Esophagus squamous epithelium (tissue), 5 donors: ENCODE results near the gene KIF2C. TPM values are rescaled to one million over a fixed set of nuclear protein-coding genes. Genes with fewer than 3 reads are reported as not detected.

ENCODE experiments used
- DNase-seq: peaks from one replicate; lab custom pipeline; 2025; lab: John Stamatoyannopoulos, UW
- H3K27ac ChIP-seq, 4 donors: fragments of 200-600 bp; sonication (generic); one replicate each; pipeline ENCODE4 v1.5.1; 2016 to 2019; ENCODE audit warnings: mild to moderate bottlenecking in 1 of 4
- H3K27me3 ChIP-seq, 4 donors: fragments of 200-600 bp; sonication (generic); 1 replicate in 3 of 4; 2 replicates in 1 of 4; pipeline versions ENCODE4 v1.5.1 to v1.6.0; 2017 to 2021; ENCODE audit warnings: antibody characterized with exemption in 1 of 4
- H3K36me3 ChIP-seq, 3 donors: fragments of 200-600 bp; sonication (generic); one replicate each; pipeline ENCODE4 v1.5.1; 2016 to 2019
- H3K4me1 ChIP-seq, 3 donors: fragments of 200-600 bp; sonication (generic); one replicate each; pipeline ENCODE4 v1.5.1; 2017 to 2019
- H3K4me3 ChIP-seq, 4 donors: fragments of 200-600 bp; sonication (generic); 1 replicate in 3 of 4; 2 replicates in 1 of 4; pipeline ENCODE4 v1.5.1; 2016 to 2019; ENCODE audit warnings: mild to moderate bottlenecking in 2 of 4, moderate library complexity in 1 of 4
- H3K9me3 ChIP-seq, 3 donors: fragments of 200-600 bp; sonication (generic); one replicate each; pipeline ENCODE4 v1.5.1; 2016 to 2019
- POLR2A ChIP-seq, 4 donors: fragments of 450-650 bp; IDR thresholded peaks; one replicate each; pipeline ENCODE4 v1.6.1; 2017; ENCODE audit warnings: antibody characterized with exemption in 4 of 4, mild to moderate bottlenecking in 4 of 4, moderate library complexity in 3 of 4
- WGBS, 2 donors: methylation state at CpG; one replicate each; pipeline ENCODE4 v1.1.5; 2018; 5-methylcytosine and 5-hydroxymethylcytosine counted together
- intact Hi-C: fragments of 100-400 bp; cut with DNase I; formaldehyde crosslinking; loops from one replicate; pipeline ENCODE4 v1.15.0; 2022
- total RNA-seq, 4 donors: library from RNA; depleted of rRNA; stranded (reverse); fragments of >200 nt; gene quantifications; one replicate each; pipeline ENCODE4 v1.1.0, GENCODE V29; 2016
- TF ChIP-seq, protein P1 (sequence below), 6 experiments: fragments of 450-650 bp in 4 of 6; fragments of 200-600 bp in 2 of 6; sonication (generic) in 2 of 6; IDR thresholded peaks; one replicate each; pipeline ENCODE4 v1.5.1; 2016 to 2019; ENCODE audit warnings: antibody characterized with exemption in 6 of 6, mild to moderate bottlenecking in 4 of 6, moderate library complexity in 4 of 6
- donor health status: DM: yes; HTN: yes; CAD: no.

Gene KIF2C
- total RNA-seq, 4 donors from 2014 or later = 4.8 to 17.9 (median 9.4) TPM

DNA sequence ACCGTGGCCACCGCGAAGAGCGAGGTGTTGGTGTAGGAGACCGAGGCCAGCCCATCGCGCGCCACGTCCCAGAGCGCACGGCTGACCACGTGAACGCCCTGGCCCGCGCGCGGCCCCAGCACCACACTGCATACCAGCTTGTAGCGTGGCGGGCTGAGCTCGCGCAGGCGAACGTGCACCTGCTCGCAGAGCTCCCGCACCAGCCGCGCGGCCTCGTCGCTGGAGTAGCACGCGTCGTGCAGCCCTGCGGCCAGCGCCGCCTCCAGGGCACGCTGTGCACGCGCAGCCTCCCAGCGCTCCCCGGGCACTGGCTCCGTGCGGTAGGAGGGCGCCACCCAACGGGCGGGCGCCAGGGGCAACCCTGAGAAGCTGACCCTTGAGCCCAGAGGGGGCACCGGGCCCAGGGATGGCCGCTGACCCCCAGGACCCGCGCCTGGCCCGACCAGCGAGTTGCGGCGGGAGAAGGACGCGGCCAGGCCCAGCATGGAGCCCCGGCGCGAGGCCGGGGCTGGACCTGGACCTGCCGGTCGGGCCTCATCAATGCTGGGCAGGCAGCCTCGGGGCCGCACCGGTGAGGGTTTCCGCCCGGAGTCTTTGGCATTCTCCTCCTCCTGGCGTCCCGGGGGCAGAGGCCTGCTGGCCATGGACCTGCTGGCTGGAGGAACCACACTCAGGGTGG lies 66.5 kb downstream of the KIF2C start:
- TF ChIP-seq POLR2A (IDR thresholded peaks at IDR 0.05) = no peak
- TF ChIP-seq, protein P1, sequence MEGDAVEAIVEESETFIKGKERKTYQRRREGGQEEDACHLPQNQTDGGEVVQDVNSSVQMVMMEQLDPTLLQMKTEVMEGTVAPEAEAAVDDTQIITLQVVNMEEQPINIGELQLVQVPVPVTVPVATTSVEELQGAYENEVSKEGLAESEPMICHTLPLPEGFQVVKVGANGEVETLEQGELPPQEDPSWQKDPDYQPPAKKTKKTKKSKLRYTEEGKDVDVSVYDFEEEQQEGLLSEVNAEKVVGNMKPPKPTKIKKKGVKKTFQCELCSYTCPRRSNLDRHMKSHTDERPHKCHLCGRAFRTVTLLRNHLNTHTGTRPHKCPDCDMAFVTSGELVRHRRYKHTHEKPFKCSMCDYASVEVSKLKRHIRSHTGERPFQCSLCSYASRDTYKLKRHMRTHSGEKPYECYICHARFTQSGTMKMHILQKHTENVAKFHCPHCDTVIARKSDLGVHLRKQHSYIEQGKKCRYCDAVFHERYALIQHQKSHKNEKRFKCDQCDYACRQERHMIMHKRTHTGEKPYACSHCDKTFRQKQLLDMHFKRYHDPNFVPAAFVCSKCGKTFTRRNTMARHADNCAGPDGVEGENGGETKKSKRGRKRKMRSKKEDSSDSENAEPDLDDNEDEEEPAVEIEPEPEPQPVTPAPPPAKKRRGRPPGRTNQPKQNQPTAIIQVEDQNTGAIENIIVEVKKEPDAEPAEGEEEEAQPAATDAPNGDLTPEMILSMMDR (IDR thresholded peaks at IDR 0.05) = no peak
- peak overlapping the region; percentile 94 to 99 (median 96) for H3K27ac ChIP-seq
- peaks cover 66 to 96% (median 74%) of the 10 kb centered on the region in 3 donors for H3K4me1 ChIP-seq
- peaks cover 17 to 53% (median 17%) of the 10 kb centered on the region in 3 donors for H3K36me3 ChIP-seq
- peak overlapping the region in 1 of 4 donors; percentile 3 for H3K4me3 ChIP-seq
- DNase-seq = no peak
- intact Hi-C loops = no loop called here
- WGBS, 2 donors = 85 to 94% methylated on average over 4 to 22 of the region's 70 CpGs
- H3K9me3 ChIP-seq = no peaks in the 10 kb centered on the region
- no peaks in the 10 kb centered on the region for H3K27me3 ChIP-seq

DNA sequence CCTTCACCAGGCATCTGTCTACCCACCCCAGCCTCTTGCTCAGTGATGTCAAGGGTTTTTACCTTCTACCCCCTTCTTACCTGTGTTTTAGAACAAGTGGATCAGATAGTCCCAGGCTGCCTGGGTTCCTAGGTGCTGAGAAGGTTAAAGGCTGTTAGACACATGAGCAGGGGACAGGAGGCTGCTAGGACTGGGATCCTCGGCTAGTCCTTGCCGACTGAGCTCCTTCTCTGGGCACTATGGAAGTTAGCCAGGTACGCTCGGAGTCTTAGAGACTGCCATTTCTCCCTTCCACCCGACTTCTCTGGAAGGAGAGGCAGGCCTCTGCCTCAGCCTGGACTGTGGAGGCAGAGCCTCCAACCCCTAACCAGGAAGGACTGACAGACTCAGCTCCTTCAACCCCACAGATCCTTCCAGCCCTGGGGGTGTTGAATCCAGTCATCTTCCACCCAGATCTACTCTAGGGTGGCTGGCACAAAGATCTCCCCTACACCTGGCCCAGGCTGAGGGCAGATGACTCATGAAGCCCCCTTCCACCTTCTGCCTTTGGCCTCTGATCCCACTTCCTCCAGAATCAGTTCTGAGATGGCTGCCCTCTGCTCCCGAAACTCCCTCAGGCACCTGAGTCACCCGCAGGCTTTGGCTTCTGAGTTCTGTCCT lies 67.2 kb downstream of the KIF2C start, which contains the start of gene DYNLT4:
DYNLT4 (minus strand) TSS at position 648 of the 660 bp plus-strand sequence. CDS start 683 bp downstream, outside the sequence.
- 46 to 48% methylated on average over 3 to 5 of the region's 7 CpGs for WGBS, 2 donors
- DNase-seq = no peak
- Histone ChIP-seq H3K27ac (peak within 1 kb of the TSS; percentile 94 to 99 (median 96)), H3K4me1 (peaks cover 68 to 96% (median 68%) of the 10 kb centered on the region in 3 donors), H3K4me3 (peak within 1 kb of the TSS in 2 of 4 donors; percentile 31 to 55), H3K36me3 (peaks cover 17 to 50% (median 17%) of the 10 kb centered on the region in 3 donors), H3K9me3 (no peaks in the 10 kb centered on the region), H3K27me3 (no peaks in the 10 kb centered on the region)
- TF ChIP-seq POLR2A (IDR thresholded peaks at IDR 0.05) = peak in 1 of 4 donors; percentile 32
- TF ChIP-seq, protein P1 (IDR thresholded peaks at IDR 0.05) = no peak
- intact Hi-C loops = no loop called here

DNA sequence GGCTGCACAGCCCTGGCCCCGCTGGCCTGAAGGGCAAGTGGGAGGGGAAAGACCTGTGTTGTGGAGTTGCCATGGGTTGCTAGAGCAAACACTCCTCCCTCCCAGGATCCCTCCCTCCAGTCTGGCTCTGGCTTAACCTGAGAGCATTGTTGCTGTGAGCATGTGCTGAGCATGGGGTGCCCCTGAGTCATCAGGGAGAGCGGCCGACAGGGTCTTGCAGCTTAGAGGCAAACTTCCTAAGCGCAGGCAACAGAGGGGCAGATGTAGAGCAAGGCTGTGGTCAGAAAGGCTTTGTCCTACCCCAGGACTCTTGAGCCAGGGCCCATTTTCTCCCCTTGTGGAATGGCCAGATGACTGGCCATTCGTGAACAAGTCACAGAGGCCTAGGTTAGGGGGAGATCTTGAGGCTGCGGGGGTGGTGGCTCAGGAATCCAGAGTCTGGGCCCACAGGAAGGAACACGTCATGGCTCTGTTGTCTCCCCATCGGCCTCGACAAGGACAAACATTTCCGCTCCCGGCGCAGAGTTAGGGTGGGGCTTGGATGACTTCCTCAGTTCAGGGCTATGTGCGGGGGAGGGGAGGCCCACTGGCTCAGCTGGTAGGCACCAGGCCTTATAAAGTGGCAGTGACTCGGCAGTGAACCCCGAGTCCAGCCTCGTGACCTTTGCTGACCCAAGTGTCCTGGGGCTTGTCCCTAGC lies 67.9 kb downstream of the KIF2C start:
- Histone ChIP-seq H3K27me3 (no peaks in the 10 kb centered on the region), H3K27ac (peak overlapping the region; percentile 94 to 99 (median 96)), H3K4me3 (peak overlapping the region in 2 of 4 donors; percentile 31 to 55), H3K9me3 (no peaks in the 10 kb centered on the region), H3K4me1 (peaks cover 61 to 96% (median 61%) of the 10 kb centered on the region in 3 donors), H3K36me3 (peaks cover 17 to 43% (median 17%) of the 10 kb centered on the region in 3 donors)
- TF ChIP-seq, protein P1 (IDR thresholded peaks at IDR 0.05) = no peak
- TF ChIP-seq POLR2A (IDR thresholded peaks at IDR 0.05) = peak in 1 of 4 donors; percentile 27
- intact Hi-C loops = no loop called here
- DNase-seq = peak; percentile 81
- WGBS, 2 donors = 0% methylated on average over 2 to 11 of the region's 16 CpGs

DNA sequence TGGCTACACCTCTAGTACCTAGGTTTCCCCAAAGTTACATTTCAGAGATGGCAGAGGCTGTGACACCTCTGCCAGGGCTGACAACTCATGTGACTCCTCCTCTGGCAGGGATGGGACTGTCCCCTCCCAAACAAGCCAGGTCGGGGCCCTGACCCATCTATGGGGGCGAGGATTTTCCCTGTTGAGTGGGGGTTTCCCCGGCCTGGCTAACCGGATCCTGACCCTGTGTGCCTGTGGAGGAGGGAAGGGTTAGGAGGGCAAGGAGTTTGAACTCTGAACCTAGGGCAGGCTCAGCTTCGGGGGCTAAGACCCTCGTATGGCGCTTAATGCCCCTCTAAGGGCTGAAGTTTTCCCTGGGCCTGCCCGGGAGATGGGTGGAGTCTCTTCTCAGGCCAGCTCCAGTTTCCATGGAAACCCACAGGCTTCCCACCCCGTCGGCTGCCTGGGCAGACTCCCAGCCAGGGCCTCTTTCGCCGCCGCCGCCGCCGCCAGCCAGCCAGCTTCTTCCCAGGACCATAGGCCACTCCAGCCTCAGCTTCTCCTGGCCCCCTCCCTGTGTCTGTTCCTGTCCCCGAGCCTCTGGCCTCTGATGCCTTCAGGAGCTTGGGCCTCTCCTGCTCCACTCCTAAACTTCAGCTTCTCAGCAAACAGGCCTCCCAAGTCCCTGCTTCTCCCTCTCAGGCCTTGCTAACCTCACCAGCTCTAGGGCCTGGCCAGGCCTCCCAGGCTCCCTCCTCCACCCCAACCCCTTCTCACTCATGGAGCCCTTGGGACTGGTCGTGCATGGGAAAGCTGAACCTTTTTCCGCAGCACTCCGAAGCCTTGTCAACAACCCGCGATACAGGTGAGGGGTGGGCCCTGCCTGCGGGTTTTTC lies 68.7 kb downstream of the KIF2C start, which contains the start of gene BTBD19:
BTBD19 (plus strand) TSS at position 461 of the 875 bp plus-strand sequence; CDS start at position 759, 298 bp downstream.
- DNase-seq = no peak
- Histone ChIP-seq H3K27me3 (no peaks in the 10 kb centered on the region), H3K4me1 (peaks cover 60 to 95% (median 61%) of the 10 kb centered on the region in 3 donors), H3K27ac (peak within 1 kb of the TSS; percentile 94 to 99 (median 96)), H3K4me3 (peak within 1 kb of the TSS in 3 of 4 donors; percentile 31 to 55 (median 35)), H3K9me3 (no peaks in the 10 kb centered on the region), H3K36me3 (peaks cover 12 to 38% (median 17%) of the 10 kb centered on the region in 3 donors)
- intact Hi-C loops = no loop called here
- WGBS, 2 donors = 8 to 15% methylated on average over 9 to 12 of the region's 23 CpGs
- TF ChIP-seq POLR2A (IDR thresholded peaks at IDR 0.05) = no peak
- TF ChIP-seq, protein P1 (IDR thresholded peaks at IDR 0.05) = peak in 1 of 6 experiments; percentile 3
